ENCODE data around the gene PNPLA5. TPM values are rescaled to one million over a fixed set of nuclear protein-coding genes. Genes with fewer than 3 reads are reported as not detected.

Gene PNPLA5
- total RNA-seq, 3 donors from 2014 or later (not counting 1 experiment from before 2014, with no cell fraction given), result not detected

- intact Hi-C loops (cut with micrococcal nuclease), result no loop called here
These were observed 31.4 kb upstream of the PNPLA5 start for GRCh38 chr22:43923191-43923590.

GRCh38 chr22:43922123-43922522 lies 30.3 kb upstream of the PNPLA5 start:
- peaks cover 14% of the 10 kb centered on the region for H3K4me1 ChIP-seq (ENCODE audit: control insufficient read depth, insufficient read depth, low read length)
- H3K27me3 ChIP-seq (ENCODE audit: control insufficient read depth, insufficient read depth, low read length), result peaks cover 9% of the 10 kb centered on the region
- H3K9me3 ChIP-seq (ENCODE audit: control insufficient read depth, insufficient read depth, low read length), result no peaks in the 10 kb centered on the region
- H3K4me1 Mint-ChIP-seq, result peaks cover 5 to 14% of the 10 kb centered on the region in 2 donors
- no peak for DNase-seq
- no peak overlapping the region for H3K27ac Mint-ChIP-seq
- H3K36me3 Mint-ChIP-seq, result no peaks in the 10 kb centered on the region
- H3K4me3 Mint-ChIP-seq, result no peak overlapping the region
- no peak overlapping the region for H3K4me3 ChIP-seq (ENCODE audit: low read length)
- intact Hi-C loops (cut with micrococcal nuclease), result no loop called here
- ATAC-seq, result no peak
- no peak overlapping the region for H3K27ac ChIP-seq (ENCODE audit: low read length)
- no peaks in the 10 kb centered on the region for H3K9me3 Mint-ChIP-seq
- 95% methylated on average over 3 of the region's 3 CpGs for WGBS (ENCODE audit: insufficient coverage)
- H3K27me3 Mint-ChIP-seq (ENCODE audit: low read depth in 2 of 2), result peaks cover 7 to 17% of the 10 kb centered on the region in 2 donors
- no peak for TF ChIP-seq CTCF (IDR thresholded peaks at IDR 0.05)
- H3K36me3 ChIP-seq (ENCODE audit: control insufficient read depth, insufficient read depth, low read length), result no peaks in the 10 kb centered on the region

More at GRCh38 chr22:43923191-43923590, 31.4 kb upstream of the PNPLA5 start:
- Histone ChIP-seq H3K4me1 (ENCODE audit: control insufficient read depth, insufficient read depth, low read length) (peaks cover 14% of the 10 kb centered on the region), H3K27me3 (ENCODE audit: control insufficient read depth, insufficient read depth, low read length) (peaks cover 9% of the 10 kb centered on the region), H3K9me3 (ENCODE audit: control insufficient read depth, insufficient read depth, low read length) (no peaks in the 10 kb centered on the region), H3K27ac (ENCODE audit: low read length) (no peak overlapping the region), H3K4me3 (ENCODE audit: low read length) (peak overlapping the region; percentile 21), H3K36me3 (ENCODE audit: control insufficient read depth, insufficient read depth, low read length) (no peaks in the 10 kb centered on the region)
- peak; percentile 30 to 42 (median 31) for ATAC-seq
- H3K36me3 Mint-ChIP-seq, result no peaks in the 10 kb centered on the region
- no peak for TF ChIP-seq CTCF (IDR thresholded peaks at IDR 0.05)
- peak overlapping the region; percentile 88 for H3K4me3 Mint-ChIP-seq
- peaks cover 5 to 14% of the 10 kb centered on the region in 2 donors for H3K4me1 Mint-ChIP-seq
- H3K27ac Mint-ChIP-seq, result peak overlapping the region in 1 of 2 donors; percentile 63
- H3K27me3 Mint-ChIP-seq (ENCODE audit: low read depth in 2 of 2), result peaks cover 14 to 19% of the 10 kb centered on the region in 2 donors
- no peaks in the 10 kb centered on the region for H3K9me3 Mint-ChIP-seq
- peak in 1 of 2 donors; percentile 47 for DNase-seq
- 6% methylated on average over 3 of the region's 13 CpGs for WGBS (ENCODE audit: insufficient coverage)

- no peak overlapping the region for H3K27ac ChIP-seq (ENCODE audit: low read length)
- Mint-ChIP-seq H3K4me1 (peaks cover 5 to 14% of the 10 kb centered on the region in 2 donors), H3K9me3 (no peaks in the 10 kb centered on the region)
These were observed 29.6 kb upstream of the PNPLA5 start for GRCh38 chr22:43921370-43921769.

More at GRCh38 chr22:43921370-43921769, 29.6 kb upstream of the PNPLA5 start:
- TF ChIP-seq CTCF (IDR thresholded peaks at IDR 0.05), result no peak
- H3K4me1 ChIP-seq (ENCODE audit: control insufficient read depth, insufficient read depth, low read length), result peaks cover 14% of the 10 kb centered on the region
- Mint-ChIP-seq H3K27me3 (ENCODE audit: low read depth in 2 of 2) (peaks cover 7 to 20% of the 10 kb centered on the region in 2 donors), H3K4me3 (no peak overlapping the region), H3K27ac (no peak overlapping the region), H3K36me3 (no peaks in the 10 kb centered on the region)
- no peak for DNase-seq
- H3K9me3 ChIP-seq (ENCODE audit: control insufficient read depth, insufficient read depth, low read length), result no peaks in the 10 kb centered on the region
- no peak overlapping the region for H3K4me3 ChIP-seq (ENCODE audit: low read length)
- H3K27me3 ChIP-seq (ENCODE audit: control insufficient read depth, insufficient read depth, low read length), result peaks cover 9% of the 10 kb centered on the region
- intact Hi-C loops (cut with micrococcal nuclease), result no loop called here
- WGBS (ENCODE audit: insufficient coverage), result 75% methylated on average over 4 of the region's 4 CpGs
- no peak for ATAC-seq
- H3K36me3 ChIP-seq (ENCODE audit: control insufficient read depth, insufficient read depth, low read length), result no peaks in the 10 kb centered on the region
